ENCODE measurements around the gene FRMD4A. TPM values are rescaled to one million over a fixed set of nuclear protein-coding genes. Genes with fewer than 3 reads are reported as not detected.

FRMD4A gene
- polyA plus RNA-seq, 1 of the 3 experiments (the other 2 are of a cell fraction) = 37.7 TPM

DNA sequence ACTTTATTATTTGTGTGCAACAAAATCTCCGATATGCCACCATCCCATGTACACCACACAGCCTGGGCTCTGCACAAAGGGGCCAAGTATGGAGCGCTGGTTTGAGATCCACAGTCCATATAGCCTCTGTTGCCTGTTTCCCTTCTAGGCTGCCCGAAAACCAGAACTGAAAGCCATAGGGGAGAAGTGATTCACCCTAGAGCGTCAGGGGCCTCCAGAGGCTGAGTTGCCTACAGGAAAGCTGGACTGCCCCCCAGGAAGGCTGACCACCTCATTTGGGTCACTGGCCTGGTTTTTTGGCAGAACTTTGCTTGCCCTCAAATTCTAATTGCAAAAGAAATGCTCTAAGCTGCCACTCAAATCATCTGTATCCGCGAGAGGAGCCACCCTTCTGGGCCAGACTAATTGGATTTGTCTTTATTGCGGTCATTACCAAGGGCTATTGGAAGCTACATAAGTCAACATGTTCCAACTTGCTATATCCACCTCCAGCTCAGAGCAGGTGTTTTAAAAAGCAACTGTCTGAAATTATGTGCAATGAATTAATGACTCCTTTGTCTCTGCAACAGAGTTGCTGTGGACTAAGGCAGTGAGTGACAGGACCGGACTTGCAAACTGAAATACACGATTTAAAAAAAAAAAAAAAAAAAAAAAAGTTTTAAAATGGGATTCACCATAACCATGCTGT lies 28.3 kb upstream of the FRMD4A start:
- no peak for DNase-seq
- no peak for TF ChIP-seq MXI1 (IDR thresholded peaks at IDR 0.05; ENCODE audit: low read depth, low read length)
- TF ChIP-seq MEF2A (IDR thresholded peaks at IDR 0.05; ENCODE audit: borderline replicate concordance, low read depth) = no peak
- TF ChIP-seq SIN3A (IDR thresholded peaks at IDR 0.05; ENCODE audit: borderline replicate concordance, low read depth, low read length) = no peak
- no peak for TF ChIP-seq ELF1 (IDR thresholded peaks at IDR 0.05)
- TF ChIP-seq, protein P1, sequence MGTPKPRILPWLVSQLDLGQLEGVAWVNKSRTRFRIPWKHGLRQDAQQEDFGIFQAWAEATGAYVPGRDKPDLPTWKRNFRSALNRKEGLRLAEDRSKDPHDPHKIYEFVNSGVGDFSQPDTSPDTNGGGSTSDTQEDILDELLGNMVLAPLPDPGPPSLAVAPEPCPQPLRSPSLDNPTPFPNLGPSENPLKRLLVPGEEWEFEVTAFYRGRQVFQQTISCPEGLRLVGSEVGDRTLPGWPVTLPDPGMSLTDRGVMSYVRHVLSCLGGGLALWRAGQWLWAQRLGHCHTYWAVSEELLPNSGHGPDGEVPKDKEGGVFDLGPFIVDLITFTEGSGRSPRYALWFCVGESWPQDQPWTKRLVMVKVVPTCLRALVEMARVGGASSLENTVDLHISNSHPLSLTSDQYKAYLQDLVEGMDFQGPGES (IDR thresholded peaks at IDR 0.05; ENCODE audit: low read depth, low read length) = no peak
- TF ChIP-seq, protein P2, sequence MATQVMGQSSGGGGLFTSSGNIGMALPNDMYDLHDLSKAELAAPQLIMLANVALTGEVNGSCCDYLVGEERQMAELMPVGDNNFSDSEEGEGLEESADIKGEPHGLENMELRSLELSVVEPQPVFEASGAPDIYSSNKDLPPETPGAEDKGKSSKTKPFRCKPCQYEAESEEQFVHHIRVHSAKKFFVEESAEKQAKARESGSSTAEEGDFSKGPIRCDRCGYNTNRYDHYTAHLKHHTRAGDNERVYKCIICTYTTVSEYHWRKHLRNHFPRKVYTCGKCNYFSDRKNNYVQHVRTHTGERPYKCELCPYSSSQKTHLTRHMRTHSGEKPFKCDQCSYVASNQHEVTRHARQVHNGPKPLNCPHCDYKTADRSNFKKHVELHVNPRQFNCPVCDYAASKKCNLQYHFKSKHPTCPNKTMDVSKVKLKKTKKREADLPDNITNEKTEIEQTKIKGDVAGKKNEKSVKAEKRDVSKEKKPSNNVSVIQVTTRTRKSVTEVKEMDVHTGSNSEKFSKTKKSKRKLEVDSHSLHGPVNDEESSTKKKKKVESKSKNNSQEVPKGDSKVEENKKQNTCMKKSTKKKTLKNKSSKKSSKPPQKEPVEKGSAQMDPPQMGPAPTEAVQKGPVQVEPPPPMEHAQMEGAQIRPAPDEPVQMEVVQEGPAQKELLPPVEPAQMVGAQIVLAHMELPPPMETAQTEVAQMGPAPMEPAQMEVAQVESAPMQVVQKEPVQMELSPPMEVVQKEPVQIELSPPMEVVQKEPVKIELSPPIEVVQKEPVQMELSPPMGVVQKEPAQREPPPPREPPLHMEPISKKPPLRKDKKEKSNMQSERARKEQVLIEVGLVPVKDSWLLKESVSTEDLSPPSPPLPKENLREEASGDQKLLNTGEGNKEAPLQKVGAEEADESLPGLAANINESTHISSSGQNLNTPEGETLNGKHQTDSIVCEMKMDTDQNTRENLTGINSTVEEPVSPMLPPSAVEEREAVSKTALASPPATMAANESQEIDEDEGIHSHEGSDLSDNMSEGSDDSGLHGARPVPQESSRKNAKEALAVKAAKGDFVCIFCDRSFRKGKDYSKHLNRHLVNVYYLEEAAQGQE (IDR thresholded peaks at IDR 0.05; ENCODE audit: low read depth, low read length) = no peak

DNA sequence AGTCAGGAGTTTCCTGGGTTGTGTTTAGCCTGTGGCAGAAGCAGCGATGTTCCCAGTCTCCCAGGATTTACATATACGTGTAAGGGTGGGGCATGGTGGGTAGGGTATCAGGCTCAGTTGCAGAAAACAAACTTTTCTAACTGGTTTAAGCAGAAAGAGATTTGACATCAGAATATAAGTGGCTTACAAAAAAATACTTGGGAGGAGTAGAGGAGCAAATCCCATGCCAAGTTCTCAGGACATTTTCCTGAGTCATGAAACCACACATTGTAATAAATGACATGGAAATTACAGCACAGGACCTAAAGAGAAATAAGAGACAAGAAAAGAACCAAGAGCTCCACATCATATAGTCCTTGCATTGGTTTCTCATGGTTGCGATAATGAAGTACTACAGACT lies 26.2 kb upstream of the FRMD4A start:
- H3K27me3 ChIP-seq (ENCODE audit: insufficient read depth) = no peaks in the 10 kb centered on the region; the same call in 1 of the 2 replicates
- H3K36me3 ChIP-seq (replicated peaks in 1 of 2; ENCODE audit: control insufficient read depth in 1 of 2, insufficient read depth in 2 of 2, low read length in 1 of 2) = no peaks in the 10 kb centered on the region
- ChIA-PET CTCF (no interaction called here), POLR2A (no interaction called here)
- H3K9ac ChIP-seq = no peak overlapping the region
- no peak overlapping the region for H3K27ac ChIP-seq (ENCODE audit: low read depth in 2 of 2, low read length in 1 of 2)
- no peaks in the 10 kb centered on the region for H3K9me2 ChIP-seq
- DNase-seq = no peak
- no peak overlapping the region for H3K4me2 ChIP-seq
- H3F3A ChIP-seq (replicated peaks; ENCODE audit: insufficient read depth) = peaks cover under 1% of the 10 kb centered on the region
- H3K79me2 ChIP-seq (ENCODE audit: insufficient read depth) = no peaks in the 10 kb centered on the region
- 72% methylated on average over 3 of the region's 3 CpGs for WGBS (ENCODE audit: low lambda C conversion rate)
- H3K4me1 ChIP-seq (ENCODE audit: control insufficient read depth in 1 of 2, insufficient read depth in 2 of 2, low read depth in 1 of 2, low read length in 1 of 2) = no peaks in the 10 kb centered on the region
- H4K20me1 ChIP-seq (ENCODE audit: insufficient read depth) = no peaks in the 10 kb centered on the region
- H2AFZ ChIP-seq (ENCODE audit: low read depth) = no peak overlapping the region
- H3K4me3 ChIP-seq (ENCODE audit: low read depth in 2 of 2, low read length in 1 of 2) = no peak overlapping the region
- no peaks in the 10 kb centered on the region for H3K9me3 ChIP-seq
- no peak for TF ChIP-seq SIN3A (IDR thresholded peaks at IDR 0.05; ENCODE audit: borderline replicate concordance, low read depth, low read length)
- TF ChIP-seq, protein P1 (IDR thresholded peaks at IDR 0.05; ENCODE audit: low read depth, low read length) = no peak
- no peak for TF ChIP-seq YY1 (IDR thresholded peaks at IDR 0.05; ENCODE audit: low read depth)
- no peak for TF ChIP-seq RXRA (IDR thresholded peaks at IDR 0.05; ENCODE audit: borderline replicate concordance, low read depth)
- TF ChIP-seq GABPA (IDR thresholded peaks at IDR 0.05; ENCODE audit: low read depth) = no peak
- TF ChIP-seq SMC3 (IDR thresholded peaks at IDR 0.05; ENCODE audit: low read depth, low read length) = no peak
- no peak for TF ChIP-seq TEAD4 (IDR thresholded peaks at IDR 0.05; ENCODE audit: borderline replicate concordance, insufficient read depth)
- TF ChIP-seq EP300 (IDR thresholded peaks at IDR 0.05; ENCODE audit: borderline replicate concordance in 1 of 2, low read depth in 1 of 2, low read length in 1 of 2) = no peak
- TF ChIP-seq, protein P3, sequence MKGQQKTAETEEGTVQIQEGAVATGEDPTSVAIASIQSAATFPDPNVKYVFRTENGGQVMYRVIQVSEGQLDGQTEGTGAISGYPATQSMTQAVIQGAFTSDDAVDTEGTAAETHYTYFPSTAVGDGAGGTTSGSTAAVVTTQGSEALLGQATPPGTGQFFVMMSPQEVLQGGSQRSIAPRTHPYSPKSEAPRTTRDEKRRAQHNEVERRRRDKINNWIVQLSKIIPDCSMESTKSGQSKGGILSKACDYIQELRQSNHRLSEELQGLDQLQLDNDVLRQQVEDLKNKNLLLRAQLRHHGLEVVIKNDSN (IDR thresholded peaks at IDR 0.05; ENCODE audit: borderline replicate concordance, low read depth) = no peak
- no peak for TF ChIP-seq FOXM1 (IDR thresholded peaks at IDR 0.05; ENCODE audit: low read depth)
- no peak for TF ChIP-seq FOSL2 (IDR thresholded peaks at IDR 0.05; ENCODE audit: borderline replicate concordance, low read depth)
- TF ChIP-seq FOXJ3 (CRISPR knock-in tag; IDR thresholded peaks at IDR 0.05) = no peak
- TF ChIP-seq, protein P4, sequence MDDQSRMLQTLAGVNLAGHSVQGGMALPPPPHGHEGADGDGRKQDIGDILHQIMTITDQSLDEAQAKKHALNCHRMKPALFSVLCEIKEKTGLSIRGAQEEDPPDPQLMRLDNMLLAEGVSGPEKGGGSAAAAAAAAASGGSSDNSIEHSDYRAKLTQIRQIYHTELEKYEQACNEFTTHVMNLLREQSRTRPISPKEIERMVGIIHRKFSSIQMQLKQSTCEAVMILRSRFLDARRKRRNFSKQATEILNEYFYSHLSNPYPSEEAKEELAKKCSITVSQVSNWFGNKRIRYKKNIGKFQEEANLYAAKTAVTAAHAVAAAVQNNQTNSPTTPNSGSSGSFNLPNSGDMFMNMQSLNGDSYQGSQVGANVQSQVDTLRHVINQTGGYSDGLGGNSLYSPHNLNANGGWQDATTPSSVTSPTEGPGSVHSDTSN (IDR thresholded peaks at IDR 0.05) = no peak
- TF ChIP-seq CHD2 (IDR thresholded peaks at IDR 0.05; ENCODE audit: low read length, partially characterized antibody) = no peak
- no peak for TF ChIP-seq RCOR1 (IDR thresholded peaks at IDR 0.05; ENCODE audit: low read length)

More for the DNA sequence above, 28.3 kb upstream of the FRMD4A start:
- H3K4me3 ChIP-seq (ENCODE audit: low read depth in 2 of 2, low read length in 1 of 2) = no peak overlapping the region
- 49% methylated on average over 9 of the region's 9 CpGs for WGBS (ENCODE audit: low lambda C conversion rate)
- H3K27ac ChIP-seq (ENCODE audit: low read depth in 2 of 2, low read length in 1 of 2) = no peak overlapping the region
- no peaks in the 10 kb centered on the region for H3K9me2 ChIP-seq
- no peak overlapping the region for H3K9ac ChIP-seq
- no peak overlapping the region for H3K4me2 ChIP-seq
- no peak overlapping the region for H2AFZ ChIP-seq (ENCODE audit: low read depth)
- no peaks in the 10 kb centered on the region for H3K36me3 ChIP-seq (replicated peaks in 1 of 2; ENCODE audit: control insufficient read depth in 1 of 2, insufficient read depth in 2 of 2, low read length in 1 of 2)
- POLR2A ChIA-PET = no interaction called here
- H3K27me3 ChIP-seq (ENCODE audit: insufficient read depth) = no peaks in the 10 kb centered on the region; the same call in 1 of the 2 replicates
- CTCF ChIA-PET = interaction anchor here (0.6 kb wide), 1 partner anchor 25 kb away, joined by 3 read pairs; no protein-coding TSS in a partner anchor
- no peaks in the 10 kb centered on the region for H4K20me1 ChIP-seq (ENCODE audit: insufficient read depth)
- no peaks in the 10 kb centered on the region for H3K79me2 ChIP-seq (ENCODE audit: insufficient read depth)
- no peaks in the 10 kb centered on the region for H3K4me1 ChIP-seq (ENCODE audit: control insufficient read depth in 1 of 2, insufficient read depth in 2 of 2, low read depth in 1 of 2, low read length in 1 of 2)
- H3F3A ChIP-seq (replicated peaks; ENCODE audit: insufficient read depth) = peaks cover 5% of the 10 kb centered on the region
- no peaks in the 10 kb centered on the region for H3K9me3 ChIP-seq
